ENCODE results near the gene SEC24D. TPM values are rescaled to one million over a fixed set of nuclear protein-coding genes. Genes with fewer than 3 reads are reported as not detected.

The SEC24D gene
- total and polyA plus RNA-seq, 9 of the 15 experiments (the other 6 are each of a cell fraction or from before 2014, with no cell fraction given) = 7.1 to 22.5 (median 11.3) TPM

DNA sequence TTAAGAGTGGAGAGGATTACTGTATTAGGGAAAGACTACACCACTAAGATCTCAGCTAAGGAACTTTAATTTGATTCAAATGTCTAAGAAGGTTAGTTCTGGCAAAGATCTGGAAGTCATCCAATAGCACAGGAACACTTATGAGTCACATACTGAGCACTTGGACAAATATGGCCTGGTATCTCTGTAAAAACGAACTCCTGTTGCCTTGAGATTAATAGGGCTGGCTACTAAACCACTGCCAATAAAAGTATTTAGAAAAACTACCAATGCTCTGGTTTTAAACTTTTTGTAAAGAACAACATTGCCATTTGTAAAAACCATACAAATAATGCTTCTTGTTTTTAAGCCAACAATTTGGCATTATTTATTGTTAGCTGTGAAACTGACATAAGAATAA is 70.5 kb downstream of the SEC24D start (continued):
- TF ChIP-seq, protein P1, sequence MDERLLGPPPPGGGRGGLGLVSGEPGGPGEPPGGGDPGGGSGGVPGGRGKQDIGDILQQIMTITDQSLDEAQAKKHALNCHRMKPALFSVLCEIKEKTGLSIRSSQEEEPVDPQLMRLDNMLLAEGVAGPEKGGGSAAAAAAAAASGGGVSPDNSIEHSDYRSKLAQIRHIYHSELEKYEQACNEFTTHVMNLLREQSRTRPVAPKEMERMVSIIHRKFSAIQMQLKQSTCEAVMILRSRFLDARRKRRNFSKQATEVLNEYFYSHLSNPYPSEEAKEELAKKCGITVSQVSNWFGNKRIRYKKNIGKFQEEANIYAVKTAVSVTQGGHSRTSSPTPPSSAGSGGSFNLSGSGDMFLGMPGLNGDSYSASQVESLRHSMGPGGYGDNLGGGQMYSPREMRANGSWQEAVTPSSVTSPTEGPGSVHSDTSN (CRISPR knock-in tag; IDR thresholded peaks at IDR 0.05; ENCODE audit: low read depth) = no peak
- TF ChIP-seq, protein P1 (tag; conservative IDR thresholded peaks at IDR 0.05; ENCODE audit: low read depth) = no peak
- no peak for TF ChIP-seq CHD7 (IDR thresholded peaks at IDR 0.05; ENCODE audit: low read depth, low read length)
- no peak for TF ChIP-seq PRPF4 (IDR thresholded peaks at IDR 0.05; ENCODE audit: insufficient read depth, low read depth, low read length, poor library complexity, severe bottlenecking)
- TF ChIP-seq SMARCE1 (IDR thresholded peaks at IDR 0.05) = peak; percentile 60; the same call in 1 of the 2 replicates
- no peak for TF ChIP-seq LARP7 (IDR thresholded peaks at IDR 0.05)
- TF ChIP-seq ZNF175 (CRISPR knock-in tag; IDR thresholded peaks at IDR 0.05; ENCODE audit: low read depth) = no peak
- TF ChIP-seq ZNF398 (CRISPR knock-in tag; IDR thresholded peaks at IDR 0.05) = no peak
